GM06990 (cell line): ENCODE data around the gene PRKN.

Experiments
- DNase-seq: peaks from one replicate; pipeline ENCODE4 v3.0.0-alpha.2; 2011; ENCODE audit not compliant: insufficient read length; ENCODE audit errors: extremely low read depth
- H3K27me3 ChIP-seq: replicated peaks from 2 replicates; pipeline ENCODE4 v1.6.0; 2011; ENCODE audit warnings: low read length; ENCODE audit not compliant: control insufficient read depth, insufficient read depth
- H3K36me3 ChIP-seq: 2 replicates; pipeline ENCODE4 v1.5.1; 2011; ENCODE audit warnings: low read length; ENCODE audit not compliant: control insufficient read depth, insufficient read depth
- H3K4me3 ChIP-seq: replicated peaks from 2 replicates; pipeline ENCODE4 v1.5.1; 2011; ENCODE audit warnings: low read depth, mild to moderate bottlenecking, control low read depth, low read length
- CTCF ChIP-seq: IDR thresholded peaks from 2 replicates; pipeline ENCODE4 v1.5.1; 2011; ENCODE audit warnings: low read length, control low read depth, mild to moderate bottlenecking, inconsistent platforms; ENCODE audit not compliant: insufficient read depth, poor library complexity, severe bottlenecking

Gene PRKN

GRCh38 chr6:162636167-162636566 lies 91.4 kb downstream of the PRKN start:
- H3K27me3 ChIP-seq = no peaks in the 10 kb centered on the region
- TF ChIP-seq CTCF = no peak
- no peak overlapping the region for H3K4me3 ChIP-seq
- no peaks in the 10 kb centered on the region for H3K36me3 ChIP-seq
- DNase-seq = no peak

GRCh38 chr6:162631546-162631945 lies 96.0 kb downstream of the PRKN start:
- TF ChIP-seq CTCF = no peak
- no peaks in the 10 kb centered on the region for H3K27me3 ChIP-seq
- no peak for DNase-seq

GRCh38 chr6:162630069-162630468 lies 97.5 kb downstream of the PRKN start:
- no peaks in the 10 kb centered on the region for H3K36me3 ChIP-seq
- no peak overlapping the region for H3K4me3 ChIP-seq

More at GRCh38 chr6:162631546-162631945, 96.0 kb downstream of the PRKN start:
- no peaks in the 10 kb centered on the region for H3K36me3 ChIP-seq
- H3K4me3 ChIP-seq = no peak overlapping the region

GRCh38 chr6:162627825-162628224 lies 99.7 kb downstream of the PRKN start:
- H3K27me3 ChIP-seq = no peaks in the 10 kb centered on the region
- TF ChIP-seq CTCF = no peak
- no peak overlapping the region for H3K4me3 ChIP-seq
- DNase-seq = no peak
- H3K36me3 ChIP-seq = no peaks in the 10 kb centered on the region

More at GRCh38 chr6:162630069-162630468, 97.5 kb downstream of the PRKN start:
- DNase-seq = no peak
- no peaks in the 10 kb centered on the region for H3K27me3 ChIP-seq
- no peak for TF ChIP-seq CTCF

- H3K36me3 ChIP-seq = no peaks in the 10 kb centered on the region
- H3K27me3 ChIP-seq = no peaks in the 10 kb centered on the region
- no peak overlapping the region for H3K4me3 ChIP-seq
- DNase-seq = no peak
- no peak for TF ChIP-seq CTCF
Measured at GRCh38 chr6:162627362-162627761, 100.2 kb downstream of the PRKN start.

- DNase-seq = no peak
- H3K4me3 ChIP-seq = no peak overlapping the region
- no peaks in the 10 kb centered on the region for H3K27me3 ChIP-seq
- H3K36me3 ChIP-seq = no peaks in the 10 kb centered on the region
- no peak for TF ChIP-seq CTCF
Measured at GRCh38 chr6:162626869-162627268, 100.7 kb downstream of the PRKN start.
